Stimulated activated CD4-positive, alpha-beta T cell treated with anti-CD3 and anti-CD28 coated beads, Interleukin-1b, Interleukin-23, amount 100 ng/mL, for 48 hours (primary cell): Measurements from ENCODE around the gene DMTF1.
"Not testable (repeated sequence)": the region's sequence is repeated elsewhere in the genome, so short reads cannot be mapped to it uniquely, and the experiment has no call there.

ENCODE experiments used
- DNase-seq: peaks from one replicate; pipeline ENCODE4 v3.0.0-alpha.2; 2020

DMTF1 gene

GRCh38 chr7:87199700-87200450 is 47.6 kb downstream of the DMTF1 start:
- DNase-seq: no peak

DNA sequence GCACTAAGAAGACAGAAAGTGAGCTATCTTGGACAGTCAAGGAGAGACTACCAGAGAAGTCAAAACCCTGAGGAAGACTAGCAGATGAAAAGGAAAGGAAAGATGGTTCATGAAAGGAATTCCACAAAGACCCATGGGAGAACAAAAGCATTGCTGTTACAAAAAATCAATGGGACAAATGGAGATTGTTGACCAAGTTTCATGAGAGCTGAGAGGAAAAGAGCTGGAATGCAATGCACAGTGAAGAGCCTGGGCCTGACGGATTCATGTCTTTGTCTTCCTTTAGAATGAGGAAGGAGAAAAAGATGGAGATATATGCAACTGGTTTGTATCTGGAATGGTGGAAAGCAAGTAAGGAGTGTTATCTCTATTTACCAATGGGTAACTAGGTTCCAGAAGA is 50.0 kb downstream of the DMTF1 start:
- DNase-seq: no peak

DNA sequence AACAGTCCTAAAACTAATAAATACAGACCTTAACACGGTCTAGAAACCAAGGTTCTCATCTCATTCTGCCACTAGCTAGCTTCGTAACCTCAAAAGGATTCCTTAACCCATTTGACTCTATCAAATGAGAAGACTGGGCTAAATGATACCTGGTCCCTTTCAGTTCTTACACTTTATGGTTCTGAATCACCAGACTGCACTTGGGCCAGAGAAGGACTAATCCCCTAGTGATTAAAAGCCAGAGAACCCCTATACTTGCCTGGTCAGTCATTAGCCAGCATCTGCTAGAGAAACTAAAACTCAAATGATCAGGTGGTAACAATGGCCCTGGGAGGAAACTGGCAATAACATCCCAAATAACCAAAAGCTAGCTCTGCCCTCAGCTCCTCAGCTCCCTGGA is 50.5 kb downstream of the DMTF1 start:
- DNase-seq: no peak

GRCh38 chr7:87203929-87204328 is 51.7 kb downstream of the DMTF1 start:
- not testable (repeated sequence) for DNase-seq

GRCh38 chr7:87204933-87205332 is 52.7 kb downstream of the DMTF1 start:
- no peak for DNase-seq

DNA sequence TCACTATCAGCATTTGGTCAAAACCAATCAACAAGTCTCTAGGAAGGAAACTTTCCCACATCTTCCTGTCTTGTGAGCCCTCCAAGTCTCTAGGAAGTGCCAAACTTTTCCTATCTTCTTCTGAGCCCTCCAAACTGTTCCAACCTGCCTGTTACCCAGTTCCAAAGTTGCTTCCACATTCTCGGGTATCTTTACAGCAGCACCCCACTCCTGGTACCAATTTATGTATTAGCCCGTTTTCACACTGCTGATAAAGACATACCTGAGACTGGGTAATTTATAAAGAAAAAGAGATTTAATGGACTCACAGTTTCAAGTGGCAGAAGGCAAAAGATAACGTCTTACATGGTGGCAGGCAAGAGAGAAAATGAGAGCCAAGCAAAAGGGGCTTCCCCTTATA is 53.4 kb downstream of the DMTF1 start:
- DNase-seq: not testable (repeated sequence)

DNA sequence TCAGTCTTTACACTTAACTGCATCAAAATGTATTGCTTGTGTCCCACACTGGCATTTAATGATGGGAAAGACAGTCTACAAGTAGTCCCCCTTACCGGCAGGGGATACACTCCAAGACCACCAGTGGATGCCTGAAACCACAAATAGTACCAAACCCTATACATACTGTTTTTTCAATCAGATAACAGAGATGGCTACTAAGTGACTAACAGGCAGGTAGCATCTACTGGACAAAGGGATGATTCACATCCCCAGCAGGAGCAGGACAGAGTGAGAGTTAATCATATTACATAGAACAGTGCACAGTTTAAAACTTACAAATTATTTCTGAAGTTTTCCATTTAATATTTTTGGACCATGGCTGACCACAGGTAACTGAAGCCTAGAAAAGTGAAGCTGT is 54.1 kb downstream of the DMTF1 start:
- no peak for DNase-seq

- DNase-seq: no peak
Observed at GRCh38 chr7:87209295-87209924, 57.2 kb downstream of the DMTF1 start.

DNA sequence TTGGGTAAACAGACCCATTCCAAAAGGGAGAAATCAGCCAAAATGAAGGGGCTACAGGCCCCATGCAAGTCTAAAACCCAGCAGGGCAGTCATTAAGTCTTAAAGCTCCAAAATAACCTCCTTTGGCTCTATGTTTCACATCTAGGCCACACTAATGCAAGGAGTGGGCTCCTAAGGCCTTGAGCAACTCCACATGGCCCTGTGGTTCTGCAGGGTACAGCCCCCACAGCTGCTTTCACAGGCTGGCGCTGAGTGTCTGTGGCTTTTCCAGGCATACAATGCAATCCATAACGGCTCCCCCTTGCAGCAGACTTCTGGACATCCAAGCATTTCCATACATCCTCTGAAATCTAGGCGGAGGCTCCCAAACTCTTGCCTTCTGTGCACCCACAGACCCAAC is 58.3 kb downstream of the DMTF1 start:
- DNase-seq: no peak

GRCh38 chr7:87212498-87212897 is 60.2 kb downstream of the DMTF1 start:
- no peak for DNase-seq

DNA sequence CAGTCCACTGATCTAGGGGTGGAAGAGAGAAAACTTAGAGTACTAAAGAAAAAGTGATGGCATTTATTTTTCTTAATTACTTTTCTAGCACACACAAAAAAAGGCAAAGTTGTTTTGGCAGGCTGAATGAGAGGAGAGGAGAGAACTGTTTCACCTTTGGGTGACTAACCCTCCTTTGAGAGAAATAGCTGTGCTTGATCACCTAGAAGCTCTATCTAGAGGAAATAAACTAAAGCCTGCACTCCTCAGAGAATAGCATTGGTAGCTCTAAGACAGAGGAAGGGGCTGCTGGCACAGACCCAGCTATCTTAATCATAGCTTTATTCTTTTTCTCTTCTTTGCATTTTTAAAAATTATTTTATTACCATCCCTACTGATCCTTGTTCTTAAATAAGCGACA is 61.0 kb downstream of the DMTF1 start:
- DNase-seq: no peak

DNA sequence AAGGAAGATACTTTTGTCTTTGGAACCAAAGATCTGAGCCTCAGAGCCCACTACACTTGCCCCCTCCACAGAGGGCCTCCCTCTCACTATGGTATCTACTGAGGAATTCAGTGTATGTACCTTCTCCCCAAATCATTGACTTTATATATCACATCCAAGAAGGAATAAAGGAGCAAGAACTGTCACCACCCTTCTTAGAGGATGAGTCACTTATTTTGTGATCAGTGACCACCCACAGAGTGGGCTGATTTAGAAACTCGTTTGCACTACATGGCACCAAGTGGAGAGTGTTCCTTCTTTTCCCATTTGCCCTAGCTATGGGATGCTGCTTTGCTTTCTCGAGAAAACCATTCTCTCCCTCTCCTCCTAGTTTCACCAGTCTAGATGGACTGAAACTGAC is 61.6 kb downstream of the DMTF1 start:
- no peak for DNase-seq

DNA sequence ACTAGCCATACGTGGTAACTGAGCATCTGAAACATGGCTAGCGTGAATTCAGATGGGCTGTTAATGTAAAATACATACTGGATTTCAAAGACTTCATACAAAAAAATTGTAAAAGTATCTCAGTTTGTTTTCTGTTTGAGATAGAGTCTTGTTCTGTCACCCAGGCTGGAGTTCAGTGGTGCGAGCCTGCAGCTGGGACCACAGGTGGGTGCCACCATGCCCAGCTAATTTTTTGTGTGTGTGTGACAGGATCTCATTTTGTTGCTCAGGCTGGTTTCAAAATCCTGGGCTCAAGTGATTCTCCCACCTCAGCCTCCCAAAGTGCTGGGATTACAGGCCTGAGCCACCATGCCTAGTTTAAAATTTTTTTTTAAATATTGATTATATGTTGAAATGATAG is 62.8 kb downstream of the DMTF1 start:
- DNase-seq: no peak

DNA sequence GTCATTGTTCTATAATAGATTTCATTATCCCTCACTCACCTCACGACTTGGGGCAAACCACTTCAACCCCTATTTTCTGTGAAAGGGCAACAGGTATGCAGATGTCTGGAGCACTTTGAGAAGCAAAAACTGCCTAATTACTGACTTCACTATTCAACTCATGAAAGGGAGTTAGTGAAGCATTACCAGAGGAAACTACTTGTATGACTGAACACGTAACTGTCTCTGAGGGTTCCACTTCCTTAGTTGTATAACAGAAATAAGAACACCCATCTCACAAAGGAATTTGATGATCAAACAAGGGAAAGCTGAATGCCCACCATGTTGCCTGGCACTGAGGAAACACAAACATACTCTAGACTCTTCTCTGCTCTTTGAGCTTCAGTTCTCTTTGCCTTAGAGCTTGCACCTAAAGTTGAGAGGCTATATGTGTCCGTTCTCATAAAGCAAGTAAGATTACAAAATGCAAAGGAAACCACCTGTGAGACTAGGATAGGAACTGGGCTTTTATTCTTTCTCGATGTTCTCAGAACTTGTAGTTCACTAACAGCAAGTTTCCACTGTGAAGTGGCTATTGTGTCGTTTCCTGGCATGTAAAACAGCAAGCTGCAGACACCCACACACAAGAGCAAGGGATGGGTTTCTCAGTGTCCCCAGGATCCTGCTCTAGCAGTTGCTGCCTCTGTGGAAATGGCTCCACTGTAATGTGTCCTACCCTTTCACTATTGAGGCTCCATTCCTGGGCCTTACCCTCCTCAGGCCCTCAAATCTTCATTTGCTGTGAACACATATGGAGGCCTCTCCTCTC is 64.7 kb downstream of the DMTF1 start:
- DNase-seq: peak; percentile 54

DNA sequence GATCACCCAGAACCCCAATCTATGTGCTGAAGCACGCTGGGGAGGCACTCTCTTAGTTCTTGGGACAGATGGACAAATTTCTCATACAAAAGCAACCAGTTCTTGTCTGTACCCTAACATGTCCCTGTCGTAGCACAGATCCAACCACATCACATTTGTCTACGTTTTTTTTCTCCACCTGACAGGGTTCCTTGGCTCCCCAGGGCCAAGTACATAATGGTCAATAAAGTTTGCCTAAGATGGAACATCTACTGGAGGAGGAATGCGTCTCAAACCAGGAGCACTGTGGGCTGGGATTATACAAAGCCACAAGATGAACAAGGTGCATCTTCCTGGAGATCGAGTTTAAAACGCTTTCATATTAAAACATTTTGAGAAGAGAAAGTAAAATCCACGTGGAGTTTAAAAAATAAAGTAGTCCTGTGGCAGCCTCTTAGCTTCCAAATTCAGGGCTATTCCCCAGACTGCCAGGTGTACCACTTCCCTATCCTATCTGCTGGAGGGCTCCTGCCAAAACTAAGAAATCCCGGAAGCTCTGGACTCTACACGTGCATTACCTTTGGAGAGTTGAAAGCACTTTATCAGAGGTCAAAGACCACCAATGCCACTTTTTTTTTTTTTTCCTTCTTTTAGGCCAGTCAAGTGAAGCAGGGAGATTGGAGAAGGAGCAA is 65.9 kb downstream of the DMTF1 start:
- no peak for DNase-seq

DNA sequence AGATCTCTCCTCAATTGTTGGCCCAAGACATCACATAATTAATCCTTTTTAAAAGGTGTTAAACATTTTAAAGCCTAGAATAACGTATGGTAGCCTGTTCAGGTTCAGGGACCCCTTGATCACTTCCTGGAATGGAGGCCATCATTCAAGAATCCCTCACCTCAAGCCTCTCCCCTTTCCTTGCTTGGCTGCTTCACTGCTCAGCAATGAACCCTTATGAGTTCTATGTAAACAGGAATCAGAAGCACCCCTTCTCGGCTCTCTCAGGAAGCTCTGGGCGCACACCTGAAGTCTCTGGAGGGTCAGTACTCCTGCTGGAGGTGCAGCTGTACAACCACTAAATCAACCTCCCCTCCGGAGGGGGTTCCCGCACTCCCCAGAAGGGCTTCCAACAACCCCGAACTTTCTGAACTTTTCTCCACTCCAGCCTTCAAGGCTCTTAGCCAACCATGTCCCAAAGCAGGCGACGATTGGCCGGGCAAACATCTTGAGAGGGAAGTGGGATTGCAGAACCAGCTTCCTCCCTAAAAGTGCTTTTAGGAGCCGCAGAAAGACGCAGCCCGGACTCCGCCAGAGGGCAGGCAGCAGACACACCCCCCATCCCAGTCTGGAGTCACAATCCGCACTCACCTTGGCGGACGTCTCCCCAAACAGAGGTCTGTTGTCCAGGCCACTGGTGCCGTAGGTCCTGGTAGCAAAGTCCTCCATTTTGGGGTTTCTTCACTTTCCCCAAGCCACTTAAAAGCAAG is 66.7 kb downstream of the DMTF1 start:
- DNase-seq: peak; percentile 29

DNA sequence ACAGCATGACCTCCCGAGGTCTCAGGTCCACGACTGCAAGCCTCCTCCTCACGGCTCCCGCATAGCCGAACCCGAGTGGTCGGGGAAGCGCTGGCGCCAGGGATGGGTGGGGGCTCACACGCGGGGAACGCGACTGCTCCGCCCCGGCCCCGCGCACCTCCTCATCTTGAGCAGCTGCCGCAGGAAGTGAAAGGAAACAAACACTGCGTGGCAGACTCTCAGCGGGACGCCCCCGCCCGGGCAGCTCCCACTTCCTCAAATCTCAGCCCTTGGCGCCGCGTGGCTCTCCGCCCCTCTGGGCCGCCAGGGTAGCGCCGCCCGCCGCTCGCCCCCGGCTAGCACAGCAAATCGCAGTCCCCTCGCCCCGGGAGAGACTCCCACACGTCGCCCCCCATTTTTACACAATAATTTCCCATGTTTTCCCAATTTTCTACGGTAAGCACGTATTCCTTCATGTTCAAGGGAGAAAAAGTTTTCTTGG is 67.3 kb downstream of the DMTF1 start, which contains the start of gene TMEM243:
TSS of gene TMEM243 (minus strand) at position 188 of the 481 bp plus-strand sequence. CDS start 229 bp downstream, outside the sequence.
- DNase-seq: peak; percentile 84

GRCh38 chr7:87220026-87220733 is 67.9 kb downstream of the DMTF1 start:
- DNase-seq: peak; percentile 88

DNA sequence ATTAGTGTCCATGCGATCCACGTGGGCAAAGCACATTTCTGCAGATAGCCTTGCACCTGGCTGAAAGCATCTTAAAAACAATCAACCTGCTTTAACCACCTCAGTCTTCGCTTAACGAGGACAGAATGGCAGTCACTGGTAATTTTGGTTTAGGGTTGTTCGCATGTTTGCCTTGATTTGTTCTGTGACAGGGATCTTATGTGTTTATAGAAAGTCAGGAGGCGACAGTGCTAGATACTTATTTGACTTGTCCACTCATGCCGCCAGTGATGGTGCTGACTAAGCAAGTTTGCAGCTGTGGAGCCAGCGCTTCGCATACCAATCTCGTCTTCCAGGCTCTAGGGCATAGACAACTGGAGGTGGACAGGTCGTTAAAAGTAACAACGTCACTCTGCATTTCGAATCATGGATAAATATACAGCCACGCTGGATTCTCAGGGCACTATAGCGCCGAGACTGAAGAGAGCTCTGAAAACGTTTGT is 68.5 kb downstream of the DMTF1 start:
- DNase-seq: no peak

DNA sequence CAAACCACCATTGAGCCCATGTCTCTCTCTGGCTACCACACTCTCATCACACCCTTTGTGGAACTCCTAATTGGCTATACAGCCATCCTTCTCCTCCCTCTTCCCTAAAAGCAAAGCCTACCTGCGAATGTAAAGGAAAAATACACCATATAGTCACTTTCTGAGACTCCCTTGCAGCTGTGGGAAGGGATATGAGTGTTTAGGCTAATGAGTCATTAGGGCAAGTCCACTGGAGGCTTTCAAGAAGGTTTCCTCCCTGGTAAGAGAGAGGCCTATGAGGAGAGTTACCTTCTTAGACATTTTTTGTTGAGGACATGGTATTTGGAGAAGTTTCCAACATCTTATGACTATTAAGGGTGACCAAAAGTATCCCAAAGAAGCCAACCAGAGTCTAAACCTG is 71.4 kb downstream of the DMTF1 start:
- DNase-seq: no peak

- DNase-seq: no peak
Observed at GRCh38 chr7:87225696-87226095, 73.4 kb downstream of the DMTF1 start.
